Astrocyte of the cerebellum (primary cell): ENCODE results near the gene OR7A10.
"Not testable (repeated sequence)": the region's sequence is repeated elsewhere in the genome, so short reads cannot be mapped to it uniquely, and the experiment has no call there.

Experiments used
- DNase-seq: peaks from one replicate; pipeline ENCODE4 v3.0.0-alpha.2; 2011; ENCODE audit warnings: low read depth
- H3K4me3 ChIP-seq: 2 replicates; pipeline ENCODE4 v1.5.1; 2011; ENCODE audit warnings: mild to moderate bottlenecking, low read depth, low read length, moderate library complexity
- in situ Hi-C: cut with HindIII; loops from 2 replicates; pipeline ENCODE4 v1.10.0; 2017; ENCODE audit warnings: low sequenced_read_pairs
- TF ChIP-seq, protein P1 (sequence below): IDR thresholded peaks from 2 replicates; pipeline ENCODE4 v1.5.1; 2012; ENCODE audit warnings: low read length, low read depth, moderate library complexity, mild to moderate bottlenecking; ENCODE audit errors: missing control alignments

Gene OR7A10

DNA sequence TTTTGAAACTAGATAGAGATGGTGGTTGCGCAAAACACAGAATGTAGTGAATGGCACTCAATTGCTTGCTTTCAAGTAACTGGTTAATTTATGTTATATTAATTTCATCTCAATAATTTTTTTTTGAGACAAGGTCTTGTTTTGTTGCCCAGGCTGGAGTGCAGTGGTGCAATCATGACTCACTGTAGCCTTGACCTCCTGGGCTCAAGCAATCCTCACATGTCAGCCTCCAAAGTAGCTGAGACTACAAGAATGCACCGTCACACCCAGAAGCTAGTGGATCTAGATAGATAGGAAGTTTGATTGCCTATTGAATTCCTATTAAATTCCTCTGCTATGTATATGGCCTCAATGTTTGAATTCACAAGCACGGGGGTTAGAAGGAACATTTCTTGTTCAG lies 44.0 kb downstream of the OR7A10 start:
- DNase-seq = no peak
- TF ChIP-seq, protein P1, sequence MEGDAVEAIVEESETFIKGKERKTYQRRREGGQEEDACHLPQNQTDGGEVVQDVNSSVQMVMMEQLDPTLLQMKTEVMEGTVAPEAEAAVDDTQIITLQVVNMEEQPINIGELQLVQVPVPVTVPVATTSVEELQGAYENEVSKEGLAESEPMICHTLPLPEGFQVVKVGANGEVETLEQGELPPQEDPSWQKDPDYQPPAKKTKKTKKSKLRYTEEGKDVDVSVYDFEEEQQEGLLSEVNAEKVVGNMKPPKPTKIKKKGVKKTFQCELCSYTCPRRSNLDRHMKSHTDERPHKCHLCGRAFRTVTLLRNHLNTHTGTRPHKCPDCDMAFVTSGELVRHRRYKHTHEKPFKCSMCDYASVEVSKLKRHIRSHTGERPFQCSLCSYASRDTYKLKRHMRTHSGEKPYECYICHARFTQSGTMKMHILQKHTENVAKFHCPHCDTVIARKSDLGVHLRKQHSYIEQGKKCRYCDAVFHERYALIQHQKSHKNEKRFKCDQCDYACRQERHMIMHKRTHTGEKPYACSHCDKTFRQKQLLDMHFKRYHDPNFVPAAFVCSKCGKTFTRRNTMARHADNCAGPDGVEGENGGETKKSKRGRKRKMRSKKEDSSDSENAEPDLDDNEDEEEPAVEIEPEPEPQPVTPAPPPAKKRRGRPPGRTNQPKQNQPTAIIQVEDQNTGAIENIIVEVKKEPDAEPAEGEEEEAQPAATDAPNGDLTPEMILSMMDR = no peak
- no peak overlapping the region for H3K4me3 ChIP-seq
- in situ Hi-C loops = no loop called here

GRCh38 chr19:14798760-14799159 lies 50.0 kb downstream of the OR7A10 start:
- H3K4me3 ChIP-seq = no peak overlapping the region
- in situ Hi-C loops = no loop called here
- DNase-seq = no peak
- TF ChIP-seq, protein P1 = no peak

- no peak for DNase-seq
- H3K4me3 ChIP-seq = no peak overlapping the region
- TF ChIP-seq, protein P1 = no peak
- in situ Hi-C loops = no loop called here
Measured at GRCh38 chr19:14796021-14796420, 52.7 kb downstream of the OR7A10 start.

GRCh38 chr19:14795078-14795721 lies 53.5 kb downstream of the OR7A10 start:
- TF ChIP-seq, protein P1 = no peak
- in situ Hi-C loops = no loop called here
- DNase-seq = no peak
- H3K4me3 ChIP-seq = no peak overlapping the region

- H3K4me3 ChIP-seq, in situ Hi-C loops, DNase-seq: not testable (repeated sequence)
Measured at GRCh38 chr19:14792250-14792649, 56.5 kb downstream of the OR7A10 start.
